Fibroblast of villous mesenchyme (primary cell): ENCODE data around the gene POLA2. TPM values are rescaled to one million over a fixed set of nuclear protein-coding genes. Genes with fewer than 3 reads are reported as not detected.
"Not testable (repeated sequence)": the region's sequence is repeated elsewhere in the genome, so short reads cannot be mapped to it uniquely, and the experiment has no call there.

Experiments
- DNase-seq: peaks from one replicate; pipeline ENCODE4 v3.0.0-alpha.2; 2010; ENCODE audit warnings: low read depth
- H3K4me3 ChIP-seq: 2 replicates; pipeline ENCODE4 v1.5.1; 2011; ENCODE audit warnings: low read depth, mild to moderate bottlenecking, low read length
- total RNA-seq: library from RNA; depleted of rRNA; stranded (reverse); fragments of >200 nt; gene quantifications from 2 replicates; pipeline ENCODE4 v1.2.3, GENCODE V29; 2012
- TF ChIP-seq, protein P1 (sequence below): IDR thresholded peaks from 2 replicates; pipeline ENCODE4 v1.5.1; 2012; ENCODE audit warnings: low read depth, mild to moderate bottlenecking, low read length; ENCODE audit not compliant: insufficient read depth

The POLA2 gene
- total RNA-seq, 1 donor: 12.1 TPM

DNA sequence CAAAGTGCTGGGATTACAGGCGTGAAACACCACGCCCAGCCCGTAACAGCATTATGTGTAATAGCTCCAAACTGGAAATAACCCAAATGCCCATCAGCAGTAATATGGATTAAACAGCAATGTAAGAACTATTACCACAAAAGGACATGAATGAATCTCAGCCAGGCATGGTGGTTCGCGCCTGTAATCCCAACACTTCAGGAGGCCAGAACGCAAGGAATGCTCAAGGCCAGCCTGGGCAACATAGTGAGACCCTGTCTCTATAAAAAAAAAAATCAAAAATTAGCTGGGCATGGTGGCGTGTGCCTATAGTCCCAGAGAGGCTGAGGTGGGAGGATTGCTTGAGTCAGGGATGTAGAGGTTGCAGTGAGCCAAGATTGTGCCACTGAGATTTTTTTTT, 68.8 kb downstream of the POLA2 start:
- no peak overlapping the region for H3K4me3 ChIP-seq
- no peak for DNase-seq
- TF ChIP-seq, protein P1, sequence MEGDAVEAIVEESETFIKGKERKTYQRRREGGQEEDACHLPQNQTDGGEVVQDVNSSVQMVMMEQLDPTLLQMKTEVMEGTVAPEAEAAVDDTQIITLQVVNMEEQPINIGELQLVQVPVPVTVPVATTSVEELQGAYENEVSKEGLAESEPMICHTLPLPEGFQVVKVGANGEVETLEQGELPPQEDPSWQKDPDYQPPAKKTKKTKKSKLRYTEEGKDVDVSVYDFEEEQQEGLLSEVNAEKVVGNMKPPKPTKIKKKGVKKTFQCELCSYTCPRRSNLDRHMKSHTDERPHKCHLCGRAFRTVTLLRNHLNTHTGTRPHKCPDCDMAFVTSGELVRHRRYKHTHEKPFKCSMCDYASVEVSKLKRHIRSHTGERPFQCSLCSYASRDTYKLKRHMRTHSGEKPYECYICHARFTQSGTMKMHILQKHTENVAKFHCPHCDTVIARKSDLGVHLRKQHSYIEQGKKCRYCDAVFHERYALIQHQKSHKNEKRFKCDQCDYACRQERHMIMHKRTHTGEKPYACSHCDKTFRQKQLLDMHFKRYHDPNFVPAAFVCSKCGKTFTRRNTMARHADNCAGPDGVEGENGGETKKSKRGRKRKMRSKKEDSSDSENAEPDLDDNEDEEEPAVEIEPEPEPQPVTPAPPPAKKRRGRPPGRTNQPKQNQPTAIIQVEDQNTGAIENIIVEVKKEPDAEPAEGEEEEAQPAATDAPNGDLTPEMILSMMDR: no peak

DNA sequence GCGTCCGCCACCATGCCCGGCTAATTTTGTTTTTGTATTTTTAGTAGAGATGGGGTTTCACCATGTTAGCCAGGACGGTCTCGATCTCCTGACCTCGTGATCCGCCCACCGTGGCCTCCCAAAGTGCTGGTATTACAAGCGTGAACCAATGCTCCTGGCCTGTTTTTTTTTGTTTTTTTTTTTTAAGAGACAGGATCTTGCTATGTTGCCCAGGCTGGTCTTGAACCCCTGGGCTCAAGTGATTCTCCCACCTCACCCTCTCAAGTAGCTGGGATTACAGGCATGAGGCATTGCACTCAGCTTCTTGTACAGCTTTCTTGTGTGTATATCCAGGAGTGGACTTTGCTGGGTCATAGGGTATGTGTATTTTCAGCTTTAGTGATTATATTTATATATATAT, 70.8 kb downstream of the POLA2 start:
- H3K4me3 ChIP-seq, DNase-seq: not testable (repeated sequence)

DNA sequence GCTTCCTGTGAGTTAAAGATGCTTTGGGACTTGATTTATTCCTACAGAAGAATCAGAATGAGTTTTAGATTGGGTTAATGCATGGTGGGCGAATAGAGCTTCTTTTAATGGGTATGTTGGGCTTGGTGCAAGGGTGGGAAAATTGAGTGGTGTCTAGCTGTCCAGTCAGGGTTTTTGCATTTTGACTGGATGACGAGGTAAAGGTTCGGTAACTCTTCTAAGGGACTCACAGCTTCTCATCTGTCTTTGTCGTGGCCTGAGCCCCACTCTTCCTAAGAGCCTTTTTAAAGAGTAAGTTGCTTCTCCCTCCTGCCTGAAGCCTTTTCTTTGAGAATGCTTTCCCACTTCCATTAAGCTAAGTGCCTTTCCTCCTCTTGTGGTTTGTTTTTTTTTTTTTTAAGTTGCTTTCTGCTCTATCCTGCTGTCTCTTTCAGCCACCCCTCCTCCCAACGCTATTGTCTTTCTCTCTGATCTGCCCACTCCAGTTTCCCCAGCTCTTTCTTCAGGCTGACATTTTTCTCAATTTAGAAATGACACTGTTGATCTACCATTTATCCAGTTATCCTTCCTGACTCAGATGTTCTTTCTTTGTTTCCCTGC, 73.0 kb downstream of the POLA2 start:
- DNase-seq: no peak
- peak overlapping the region; percentile 89 for H3K4me3 ChIP-seq
- TF ChIP-seq, protein P1: no peak

DNA sequence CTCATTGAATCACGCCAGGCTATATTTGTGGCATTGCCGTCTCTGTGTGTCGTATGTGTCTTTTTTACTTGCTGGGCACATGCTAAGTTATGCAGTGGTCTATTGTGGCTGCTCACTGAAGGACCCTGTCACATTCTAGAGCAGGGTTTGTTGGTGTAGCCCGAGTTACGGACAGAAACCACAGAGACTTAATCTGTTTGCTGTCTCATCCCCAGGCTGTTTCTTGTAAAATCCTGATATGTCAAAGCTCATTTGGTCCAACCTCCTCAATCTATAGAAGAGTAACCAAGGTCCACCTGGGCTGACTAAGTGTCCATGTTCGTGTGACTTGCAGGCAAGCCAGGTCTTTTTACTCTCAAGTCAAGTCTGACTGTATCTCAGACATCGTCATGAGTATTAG, 76.9 kb downstream of the POLA2 start:
- no peak for DNase-seq
- TF ChIP-seq, protein P1: no peak
- H3K4me3 ChIP-seq: no peak overlapping the region

DNA sequence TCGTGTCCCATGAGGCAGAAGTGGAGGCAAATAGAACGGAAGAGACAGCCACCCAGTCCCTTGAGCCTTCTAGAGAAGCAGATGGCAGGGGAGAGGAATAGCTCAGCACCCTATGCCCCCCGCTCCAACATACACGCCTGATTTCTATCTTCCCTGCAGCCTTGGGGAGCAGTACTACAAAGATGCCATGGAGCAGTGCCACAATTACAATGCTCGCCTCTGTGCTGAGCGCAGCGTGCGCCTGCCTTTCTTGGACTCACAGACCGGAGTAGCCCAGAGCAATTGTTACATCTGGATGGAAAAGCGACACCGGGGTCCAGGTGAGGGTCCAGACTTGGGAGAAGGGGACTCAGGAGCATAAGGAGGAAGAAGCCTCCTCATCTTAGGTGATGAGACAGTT, 78.5 kb downstream of the POLA2 start:
- DNase-seq: no peak
- no peak overlapping the region for H3K4me3 ChIP-seq
- TF ChIP-seq, protein P1: no peak

GRCh38 chr11:65341856-65342255, 80.1 kb downstream of the POLA2 start:
- no peak for DNase-seq
- TF ChIP-seq, protein P1: no peak
- no peak overlapping the region for H3K4me3 ChIP-seq

Other genes starting within 250 kb of the POLA2 start
- 44.5 and 73.4 TPM in 2 replicates for gene ARL2, start 247.8 kb upstream of the POLA2 start, total RNA-seq
- 12.5 and 14.5 TPM in 2 replicates for gene SNX15, start 234.5 kb upstream of the POLA2 start, total RNA-seq
- 10.4 and 13.5 TPM in 2 replicates for gene SAC3D1, start 220.8 kb upstream of the POLA2 start, total RNA-seq
- 23.7 and 27.4 TPM in 2 replicates for gene NAALADL1, start 203.4 kb upstream of the POLA2 start, total RNA-seq
- gene CDCA5, start 177.9 kb upstream of the POLA2 start, total RNA-seq: 7.4 and 15.5 TPM in 2 replicates
- gene ZFPL1, start 177.7 kb upstream of the POLA2 start, total RNA-seq: 28.9 and 46.7 TPM in 2 replicates
- gene VPS51, start 165.7 kb upstream of the POLA2 start, total RNA-seq: 104 and 169 TPM in 2 replicates
- 31.6 and 45.8 TPM in 2 replicates for gene TM7SF2, start 150.1 kb upstream of the POLA2 start, total RNA-seq
- gene ZNHIT2, start 144.3 kb upstream of the POLA2 start, total RNA-seq: 11.2 and 15.1 TPM in 2 replicates
- 137 and 279 TPM in 2 replicates for gene FAU, start 139.8 kb upstream of the POLA2 start, total RNA-seq
- 41.2 and 54.4 TPM in 2 replicates for gene MRPL49, start 139.6 kb upstream of the POLA2 start, total RNA-seq
- gene SYVN1, start 127.4 kb upstream of the POLA2 start, total RNA-seq: 13.0 and 13.5 TPM in 2 replicates
- not detected in 2 replicates for gene SPDYC, start 91.7 kb upstream of the POLA2 start, total RNA-seq
- 123 and 133 TPM in 2 replicates for gene CAPN1, start 80.0 kb upstream of the POLA2 start, total RNA-seq
- gene CDC42EP2, start 52.9 kb downstream of the POLA2 start, total RNA-seq: 21.3 and 32.8 TPM in 2 replicates
- gene DPF2, start 71.9 kb downstream of the POLA2 start, total RNA-seq: 47.0 and 60.9 TPM in 2 replicates
- under 0.01 TPM in 1 of 2 replicates, not detected in the other for gene TIGD3, start 92.8 kb downstream of the POLA2 start, total RNA-seq
- 1.7 and 2.9 TPM in 2 replicates for gene SLC25A45, start 120.7 kb downstream of the POLA2 start, total RNA-seq
- 44.5 and 60.6 TPM in 2 replicates for gene FRMD8, start 124.7 kb downstream of the POLA2 start, total RNA-seq
- 413 and 487 TPM in 2 replicates for gene NEAT1, start 160.8 kb downstream of the POLA2 start, total RNA-seq
- gene MALAT1, start 237.1 kb downstream of the POLA2 start, total RNA-seq: 12,351 and 16,563 TPM in 2 replicates